ENCODE measurements around the gene PET117. TPM values are rescaled to one million over a fixed set of nuclear protein-coding genes. Genes with fewer than 3 reads are reported as not detected.

The PET117 gene
- polyA plus RNA-seq, 1 of the 3 experiments (the other 2 are of a cell fraction): 13.5 TPM

DNA sequence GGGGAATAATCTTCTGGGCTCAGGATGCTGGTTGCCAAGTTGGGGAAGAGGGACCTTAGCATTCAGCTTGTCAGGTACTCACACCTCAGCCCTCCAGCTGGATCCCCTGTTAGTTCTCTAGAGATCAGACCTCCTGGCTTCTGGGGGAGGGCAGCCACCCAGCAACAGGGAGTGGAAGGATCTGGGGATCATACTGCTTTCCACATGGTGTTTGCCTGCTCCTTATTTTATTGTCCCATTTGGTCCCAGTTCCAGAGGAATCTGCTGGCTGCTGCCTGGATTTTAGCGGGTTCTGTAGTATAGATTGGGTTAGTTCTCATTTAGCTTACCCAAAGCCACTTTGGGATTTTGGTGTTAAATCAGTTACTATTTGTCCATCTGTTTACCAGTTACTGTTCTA lies 29.3 kb downstream of the PET117 start:
- POLR2A ChIA-PET: no interaction called here
- Histone ChIP-seq H3K79me2 (ENCODE audit: insufficient read depth) (0 out of 2 replicates have a peak, but pooled peaks cover 3% of the 10 kb centered on the region), H3K9me3 (no peaks in the 10 kb centered on the region), H3K27me3 (ENCODE audit: insufficient read depth) (no peaks in the 10 kb centered on the region), H3K4me2 (no peak overlapping the region), H3K4me1 (ENCODE audit: control insufficient read depth in 1 of 2, insufficient read depth in 2 of 2, low read depth in 1 of 2, low read length in 1 of 2) (peaks cover 0 to 2% of the 10 kb centered on the region in 2 experiments; a peak in 1 of 4 replicates), H4K20me1 (ENCODE audit: insufficient read depth) (no peaks in the 10 kb centered on the region), H3K9ac (no peak overlapping the region), H2AFZ (ENCODE audit: low read depth) (no peak overlapping the region), H3K27ac (ENCODE audit: low read depth in 2 of 2, low read length in 1 of 2) (no peak overlapping the region), H3K36me3 (replicated peaks in 1 of 2; ENCODE audit: control insufficient read depth in 1 of 2, insufficient read depth in 2 of 2, low read length in 1 of 2) (peaks cover 18 to 44% of the 10 kb centered on the region in 2 experiments), H3K9me2 (no peaks in the 10 kb centered on the region), H3F3A (replicated peaks; ENCODE audit: insufficient read depth) (no peaks in the 10 kb centered on the region), H3K4me3 (ENCODE audit: low read depth in 2 of 2, low read length in 1 of 2) (no peak overlapping the region)
- WGBS (ENCODE audit: low lambda C conversion rate): 94% methylated on average over 1 of the region's 1 CpG
- TF ChIP-seq FOXM1 (IDR thresholded peaks at IDR 0.05; ENCODE audit: low read depth) (no peak), EP300 (IDR thresholded peaks at IDR 0.05; ENCODE audit: borderline replicate concordance in 1 of 2, low read depth in 1 of 2, low read length in 1 of 2) (no peak), FOXJ3 (CRISPR knock-in tag; IDR thresholded peaks at IDR 0.05) (no peak), RCOR1 (IDR thresholded peaks at IDR 0.05; ENCODE audit: low read length) (no peak), TEAD4 (IDR thresholded peaks at IDR 0.05; ENCODE audit: borderline replicate concordance, insufficient read depth) (no peak), NRF1 (IDR thresholded peaks at IDR 0.05; ENCODE audit: low read depth, low read length) (no peak)
- DNase-seq: no peak
- CTCF ChIA-PET: interaction anchor here (0.9 kb wide), 1 partner anchor 18 kb away, joined by 4 read pairs; no protein-coding TSS in a partner anchor

DNA sequence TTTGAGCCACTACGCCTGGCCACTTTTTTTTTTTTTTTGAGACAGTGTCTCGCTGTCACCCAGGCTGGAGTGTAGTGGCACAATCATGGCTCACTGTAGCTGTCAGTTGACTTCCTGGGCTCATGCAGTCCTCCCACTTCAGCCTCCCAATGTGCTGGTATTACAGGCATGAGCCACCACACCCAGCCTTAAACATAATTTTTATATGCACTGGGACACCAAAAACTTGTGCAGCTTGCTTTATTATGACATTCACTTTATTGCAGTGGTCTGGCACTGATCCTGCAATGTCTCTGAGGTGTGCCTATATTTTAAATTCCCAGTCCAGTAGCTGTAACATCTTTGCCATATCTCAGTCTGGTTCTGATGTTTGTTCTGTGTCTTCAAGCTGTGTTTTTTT lies 34.7 kb downstream of the PET117 start:
- TF ChIP-seq RAD21 (IDR thresholded peaks at IDR 0.05; ENCODE audit: low read length) (no peak), SIN3A (IDR thresholded peaks at IDR 0.05; ENCODE audit: borderline replicate concordance, low read depth, low read length) (no peak), YY1 (IDR thresholded peaks at IDR 0.05; ENCODE audit: low read depth) (no peak), TEAD4 (IDR thresholded peaks at IDR 0.05; ENCODE audit: borderline replicate concordance, insufficient read depth) (no peak), CHD2 (IDR thresholded peaks at IDR 0.05; ENCODE audit: low read length, partially characterized antibody) (no peak), JUND (IDR thresholded peaks at IDR 0.05) (no peak), POLR2AphosphoS5 (IDR thresholded peaks at IDR 0.05; ENCODE audit: low read depth, low read length) (no peak), TAF1 (IDR thresholded peaks at IDR 0.05; ENCODE audit: borderline replicate concordance, low read depth, low read length) (no peak), RXRA (IDR thresholded peaks at IDR 0.05; ENCODE audit: borderline replicate concordance, low read depth) (no peak), NRF1 (IDR thresholded peaks at IDR 0.05; ENCODE audit: low read depth, low read length) (no peak), GATA2 (CRISPR knock-in tag; IDR thresholded peaks at IDR 0.05) (no peak), MEF2A (IDR thresholded peaks at IDR 0.05; ENCODE audit: borderline replicate concordance, low read depth) (no peak), FOXM1 (IDR thresholded peaks at IDR 0.05; ENCODE audit: low read depth) (no peak)
- TF ChIP-seq, protein P1, sequence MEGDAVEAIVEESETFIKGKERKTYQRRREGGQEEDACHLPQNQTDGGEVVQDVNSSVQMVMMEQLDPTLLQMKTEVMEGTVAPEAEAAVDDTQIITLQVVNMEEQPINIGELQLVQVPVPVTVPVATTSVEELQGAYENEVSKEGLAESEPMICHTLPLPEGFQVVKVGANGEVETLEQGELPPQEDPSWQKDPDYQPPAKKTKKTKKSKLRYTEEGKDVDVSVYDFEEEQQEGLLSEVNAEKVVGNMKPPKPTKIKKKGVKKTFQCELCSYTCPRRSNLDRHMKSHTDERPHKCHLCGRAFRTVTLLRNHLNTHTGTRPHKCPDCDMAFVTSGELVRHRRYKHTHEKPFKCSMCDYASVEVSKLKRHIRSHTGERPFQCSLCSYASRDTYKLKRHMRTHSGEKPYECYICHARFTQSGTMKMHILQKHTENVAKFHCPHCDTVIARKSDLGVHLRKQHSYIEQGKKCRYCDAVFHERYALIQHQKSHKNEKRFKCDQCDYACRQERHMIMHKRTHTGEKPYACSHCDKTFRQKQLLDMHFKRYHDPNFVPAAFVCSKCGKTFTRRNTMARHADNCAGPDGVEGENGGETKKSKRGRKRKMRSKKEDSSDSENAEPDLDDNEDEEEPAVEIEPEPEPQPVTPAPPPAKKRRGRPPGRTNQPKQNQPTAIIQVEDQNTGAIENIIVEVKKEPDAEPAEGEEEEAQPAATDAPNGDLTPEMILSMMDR (IDR thresholded peaks at IDR 0.05): no peak
- TF ChIP-seq, protein P2, sequence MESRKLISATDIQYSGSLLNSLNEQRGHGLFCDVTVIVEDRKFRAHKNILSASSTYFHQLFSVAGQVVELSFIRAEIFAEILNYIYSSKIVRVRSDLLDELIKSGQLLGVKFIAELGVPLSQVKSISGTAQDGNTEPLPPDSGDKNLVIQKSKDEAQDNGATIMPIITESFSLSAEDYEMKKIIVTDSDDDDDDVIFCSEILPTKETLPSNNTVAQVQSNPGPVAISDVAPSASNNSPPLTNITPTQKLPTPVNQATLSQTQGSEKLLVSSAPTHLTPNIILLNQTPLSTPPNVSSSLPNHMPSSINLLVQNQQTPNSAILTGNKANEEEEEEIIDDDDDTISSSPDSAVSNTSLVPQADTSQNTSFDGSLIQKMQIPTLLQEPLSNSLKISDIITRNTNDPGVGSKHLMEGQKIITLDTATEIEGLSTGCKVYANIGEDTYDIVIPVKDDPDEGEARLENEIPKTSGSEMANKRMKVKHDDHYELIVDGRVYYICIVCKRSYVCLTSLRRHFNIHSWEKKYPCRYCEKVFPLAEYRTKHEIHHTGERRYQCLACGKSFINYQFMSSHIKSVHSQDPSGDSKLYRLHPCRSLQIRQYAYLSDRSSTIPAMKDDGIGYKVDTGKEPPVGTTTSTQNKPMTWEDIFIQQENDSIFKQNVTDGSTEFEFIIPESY (IDR thresholded peaks at IDR 0.05; ENCODE audit: borderline replicate concordance, low read depth): no peak
- TF ChIP-seq, protein P3, sequence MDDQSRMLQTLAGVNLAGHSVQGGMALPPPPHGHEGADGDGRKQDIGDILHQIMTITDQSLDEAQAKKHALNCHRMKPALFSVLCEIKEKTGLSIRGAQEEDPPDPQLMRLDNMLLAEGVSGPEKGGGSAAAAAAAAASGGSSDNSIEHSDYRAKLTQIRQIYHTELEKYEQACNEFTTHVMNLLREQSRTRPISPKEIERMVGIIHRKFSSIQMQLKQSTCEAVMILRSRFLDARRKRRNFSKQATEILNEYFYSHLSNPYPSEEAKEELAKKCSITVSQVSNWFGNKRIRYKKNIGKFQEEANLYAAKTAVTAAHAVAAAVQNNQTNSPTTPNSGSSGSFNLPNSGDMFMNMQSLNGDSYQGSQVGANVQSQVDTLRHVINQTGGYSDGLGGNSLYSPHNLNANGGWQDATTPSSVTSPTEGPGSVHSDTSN (IDR thresholded peaks at IDR 0.05): no peak
- TF ChIP-seq, protein P4, sequence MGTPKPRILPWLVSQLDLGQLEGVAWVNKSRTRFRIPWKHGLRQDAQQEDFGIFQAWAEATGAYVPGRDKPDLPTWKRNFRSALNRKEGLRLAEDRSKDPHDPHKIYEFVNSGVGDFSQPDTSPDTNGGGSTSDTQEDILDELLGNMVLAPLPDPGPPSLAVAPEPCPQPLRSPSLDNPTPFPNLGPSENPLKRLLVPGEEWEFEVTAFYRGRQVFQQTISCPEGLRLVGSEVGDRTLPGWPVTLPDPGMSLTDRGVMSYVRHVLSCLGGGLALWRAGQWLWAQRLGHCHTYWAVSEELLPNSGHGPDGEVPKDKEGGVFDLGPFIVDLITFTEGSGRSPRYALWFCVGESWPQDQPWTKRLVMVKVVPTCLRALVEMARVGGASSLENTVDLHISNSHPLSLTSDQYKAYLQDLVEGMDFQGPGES (IDR thresholded peaks at IDR 0.05; ENCODE audit: low read depth, low read length): no peak
- TF ChIP-seq, protein P5, sequence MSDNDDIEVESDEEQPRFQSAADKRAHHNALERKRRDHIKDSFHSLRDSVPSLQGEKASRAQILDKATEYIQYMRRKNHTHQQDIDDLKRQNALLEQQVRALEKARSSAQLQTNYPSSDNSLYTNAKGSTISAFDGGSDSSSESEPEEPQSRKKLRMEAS (IDR thresholded peaks at IDR 0.05; ENCODE audit: low read depth): no peak
- TF ChIP-seq, protein P6, sequence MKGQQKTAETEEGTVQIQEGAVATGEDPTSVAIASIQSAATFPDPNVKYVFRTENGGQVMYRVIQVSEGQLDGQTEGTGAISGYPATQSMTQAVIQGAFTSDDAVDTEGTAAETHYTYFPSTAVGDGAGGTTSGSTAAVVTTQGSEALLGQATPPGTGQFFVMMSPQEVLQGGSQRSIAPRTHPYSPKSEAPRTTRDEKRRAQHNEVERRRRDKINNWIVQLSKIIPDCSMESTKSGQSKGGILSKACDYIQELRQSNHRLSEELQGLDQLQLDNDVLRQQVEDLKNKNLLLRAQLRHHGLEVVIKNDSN (IDR thresholded peaks at IDR 0.05; ENCODE audit: borderline replicate concordance, low read depth): no peak
- H3K4me1 ChIP-seq (ENCODE audit: control insufficient read depth in 1 of 2, insufficient read depth in 2 of 2, low read depth in 1 of 2, low read length in 1 of 2): no peaks in the 10 kb centered on the region
- no peaks in the 10 kb centered on the region for H3K27me3 ChIP-seq (ENCODE audit: insufficient read depth)
- ChIA-PET CTCF (no interaction called here), POLR2A (no interaction called here)
- no peak overlapping the region for H2AFZ ChIP-seq (ENCODE audit: low read depth)
- no peak overlapping the region for H3K27ac ChIP-seq (ENCODE audit: low read depth in 2 of 2, low read length in 1 of 2)
- H3K4me3 ChIP-seq (ENCODE audit: low read depth in 2 of 2, low read length in 1 of 2): no peak overlapping the region
- H4K20me1 ChIP-seq (ENCODE audit: insufficient read depth): no peaks in the 10 kb centered on the region
- H3K9me3 ChIP-seq: no peaks in the 10 kb centered on the region
- no peak overlapping the region for H3K9ac ChIP-seq
- H3K36me3 ChIP-seq (replicated peaks in 1 of 2; ENCODE audit: control insufficient read depth in 1 of 2, insufficient read depth in 2 of 2, low read length in 1 of 2): peaks cover 12 to 16% of the 10 kb centered on the region in 2 experiments
- 0 out of 2 replicates have a peak, but pooled peaks cover 3% of the 10 kb centered on the region for H3K79me2 ChIP-seq (ENCODE audit: insufficient read depth)
- no peak for DNase-seq
- no peak overlapping the region for H3K4me2 ChIP-seq
- no peaks in the 10 kb centered on the region for H3K9me2 ChIP-seq
- 96% methylated on average over 2 of the region's 2 CpGs for WGBS (ENCODE audit: low lambda C conversion rate)
- H3F3A ChIP-seq (replicated peaks; ENCODE audit: insufficient read depth): no peaks in the 10 kb centered on the region
